GM21526 (cell line): ENCODE results near the gene SPATS2L.

Experiments used
- ATAC-seq: cut with Tn5 transposase; IDR thresholded peaks from one replicate; pipeline ENCODE4 v1.9.1; 2021; ENCODE audit warnings: moderate library complexity; ENCODE audit not compliant: unreplicated experiment, low FRiP score

The SPATS2L gene

DNA sequence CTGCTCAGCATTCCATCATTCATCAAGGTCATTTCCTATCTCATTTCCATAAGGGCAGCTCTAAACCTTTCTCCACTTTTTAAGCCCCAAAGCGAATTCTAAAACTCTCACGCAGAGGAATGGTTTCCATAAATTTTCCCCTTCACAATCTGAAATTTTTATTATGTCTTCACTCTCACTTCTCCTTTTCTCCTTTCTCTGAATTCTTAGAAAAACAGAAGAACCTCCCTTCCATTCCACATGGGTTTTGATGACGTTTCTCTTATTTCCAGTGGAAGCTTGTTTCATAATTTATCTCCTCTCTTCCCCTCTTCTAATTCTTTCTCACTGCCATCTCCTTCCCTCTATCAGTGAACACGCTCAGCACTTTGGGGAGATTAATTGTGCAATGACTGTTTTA lies 97.3 kb downstream of the SPATS2L start:
- no peak for ATAC-seq

DNA sequence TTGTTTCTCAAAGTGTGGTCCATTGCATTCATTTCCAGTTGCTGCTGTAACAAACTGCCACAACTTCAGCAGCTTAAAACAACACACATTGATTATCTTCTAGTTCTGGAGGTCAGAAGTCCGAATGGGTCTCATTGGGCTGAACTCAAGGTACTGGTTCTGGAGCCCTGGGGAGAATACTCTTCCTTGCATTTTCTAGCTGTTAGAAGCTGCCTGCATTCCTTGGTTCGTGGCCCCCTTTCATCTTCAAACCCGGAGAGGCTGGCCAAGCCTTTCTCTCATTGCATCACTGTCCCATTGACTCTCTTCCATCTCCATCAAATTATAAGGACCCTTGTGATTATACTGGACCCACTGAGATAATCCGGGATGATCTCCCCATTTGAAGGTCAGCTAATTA lies 98.1 kb downstream of the SPATS2L start:
- ATAC-seq, result no peak

DNA sequence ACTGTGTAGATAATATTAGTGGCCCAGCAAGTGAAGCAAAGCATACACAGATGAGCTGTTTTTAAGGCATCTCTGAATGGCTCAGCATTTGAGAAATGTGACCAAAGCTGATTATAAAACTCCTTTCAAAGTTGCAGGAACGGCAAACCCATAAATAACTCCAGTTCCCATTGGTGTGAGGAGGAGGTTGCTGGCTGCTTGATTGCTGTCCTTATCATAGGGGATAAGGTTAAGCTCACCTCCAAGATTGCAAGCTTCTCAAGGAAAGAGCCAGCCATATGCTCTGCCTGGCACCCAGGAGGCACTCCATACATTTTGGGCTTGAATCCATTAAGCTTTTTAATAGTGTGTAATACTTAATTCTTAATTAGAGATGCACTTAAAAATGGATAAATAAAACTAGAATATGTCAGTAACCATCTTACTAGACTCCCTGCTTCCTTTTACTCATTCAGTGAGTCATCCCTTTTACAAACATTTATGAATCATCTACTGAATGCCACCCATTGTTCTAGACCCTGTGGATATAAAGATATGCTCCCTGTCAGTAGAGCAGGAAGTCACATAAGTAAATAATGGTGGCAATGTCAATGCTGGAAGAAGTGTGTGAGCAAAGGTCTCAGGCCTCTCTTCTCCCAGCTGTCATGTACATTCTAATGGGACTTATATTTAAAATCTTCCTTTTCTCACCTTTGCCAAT lies 99.3 kb downstream of the SPATS2L start:
- no peak for ATAC-seq

DNA sequence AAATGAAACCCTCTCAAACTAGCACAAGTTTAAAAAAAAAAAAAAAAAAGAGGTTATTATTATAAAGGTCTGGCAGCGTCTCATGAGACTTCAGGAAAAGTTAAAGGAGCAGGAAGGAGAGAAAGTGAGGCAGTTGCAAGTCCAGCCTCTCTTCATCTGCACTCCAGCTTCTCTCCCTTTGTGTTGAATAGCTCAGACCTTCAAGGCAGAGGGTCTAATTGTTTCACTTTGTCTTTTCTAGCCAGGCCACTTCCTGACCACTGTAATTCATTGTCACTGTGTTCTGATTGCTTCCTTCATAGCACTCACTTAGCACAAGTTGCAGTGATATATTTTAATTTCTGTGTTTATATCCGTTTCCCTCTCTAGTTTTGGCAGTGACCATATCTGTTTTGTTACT lies 99.9 kb downstream of the SPATS2L start:
- no peak for ATAC-seq

DNA sequence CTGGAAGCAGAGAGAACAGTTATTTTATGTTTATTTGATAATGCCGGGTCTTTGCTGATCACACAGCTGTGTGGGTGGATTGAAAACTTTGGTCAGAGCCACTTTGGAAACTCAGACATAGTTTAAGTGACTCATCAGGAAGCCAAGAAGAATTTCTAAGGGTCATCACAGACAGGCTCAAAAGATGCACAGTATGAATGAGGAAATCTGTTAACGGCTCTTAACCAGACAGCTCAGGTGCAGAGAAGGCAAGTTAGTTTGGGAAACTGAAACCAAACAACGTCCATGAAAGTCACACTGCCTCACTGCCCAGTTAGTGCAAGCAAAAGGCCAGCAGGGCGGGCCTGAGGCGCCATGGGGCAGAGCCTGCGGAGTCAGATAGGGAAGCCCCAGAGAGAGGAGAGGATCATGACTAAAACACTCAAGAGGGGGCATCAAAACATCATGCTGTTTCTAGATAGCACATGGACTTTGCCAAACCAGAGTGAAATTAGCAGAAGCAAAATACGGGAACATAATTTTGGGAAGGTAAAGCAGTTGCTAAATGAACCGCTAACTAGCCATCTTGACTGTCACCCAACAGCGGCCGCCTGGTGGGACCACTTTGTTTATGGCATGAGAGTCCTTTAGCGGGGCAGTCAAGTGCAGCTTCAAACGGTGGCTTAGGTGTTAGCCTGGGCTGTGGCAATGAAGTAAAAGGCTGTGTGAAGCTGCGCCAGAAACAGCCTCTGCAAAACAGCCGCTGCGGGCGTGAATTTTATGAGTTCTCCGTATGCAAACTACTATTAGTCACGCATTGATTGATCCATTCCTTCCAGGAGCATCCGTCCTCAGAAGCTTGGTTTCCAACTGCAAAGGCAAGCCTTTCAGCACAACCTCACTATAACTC lies 102.2 kb downstream of the SPATS2L start:
- ATAC-seq, result no peak

DNA sequence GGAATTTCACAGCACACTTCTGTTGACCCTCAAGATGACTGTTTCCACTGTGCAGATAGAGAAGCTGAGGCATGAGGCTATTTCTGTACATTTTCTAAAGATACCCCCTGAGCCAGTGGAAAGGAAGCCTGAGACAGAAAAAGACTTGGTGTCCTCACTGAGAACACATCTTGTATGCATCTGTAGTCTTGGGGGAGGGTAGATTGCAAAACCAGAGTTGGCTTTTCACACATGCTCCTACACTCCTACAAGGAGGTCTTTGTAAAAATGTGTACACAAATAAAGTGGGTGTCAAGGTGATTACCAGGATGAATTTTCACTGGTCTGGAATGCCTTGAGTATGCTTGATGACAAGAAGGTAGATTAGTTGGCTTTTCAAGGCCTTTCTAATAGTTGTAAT lies 105.3 kb downstream of the SPATS2L start:
- no peak for ATAC-seq

DNA sequence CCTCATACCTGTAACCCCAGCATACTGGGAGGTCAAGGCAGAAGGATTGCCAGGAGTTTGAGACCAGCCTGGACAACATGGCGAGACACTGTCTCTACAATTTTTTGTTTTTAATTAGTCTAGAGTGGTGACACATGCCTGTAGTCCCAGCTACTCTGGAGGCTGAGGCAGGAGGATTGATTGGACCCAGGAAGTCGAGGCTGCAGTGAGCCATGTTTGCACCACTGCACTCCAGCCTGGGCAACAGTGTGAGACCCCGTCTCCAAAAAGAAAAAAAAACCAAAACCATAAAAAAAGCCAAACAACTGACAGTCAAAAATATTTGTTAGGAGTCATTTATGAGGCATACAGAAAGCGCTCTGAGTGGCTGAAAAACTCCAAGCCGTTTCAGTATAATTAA lies 107.9 kb downstream of the SPATS2L start:
- no peak for ATAC-seq

DNA sequence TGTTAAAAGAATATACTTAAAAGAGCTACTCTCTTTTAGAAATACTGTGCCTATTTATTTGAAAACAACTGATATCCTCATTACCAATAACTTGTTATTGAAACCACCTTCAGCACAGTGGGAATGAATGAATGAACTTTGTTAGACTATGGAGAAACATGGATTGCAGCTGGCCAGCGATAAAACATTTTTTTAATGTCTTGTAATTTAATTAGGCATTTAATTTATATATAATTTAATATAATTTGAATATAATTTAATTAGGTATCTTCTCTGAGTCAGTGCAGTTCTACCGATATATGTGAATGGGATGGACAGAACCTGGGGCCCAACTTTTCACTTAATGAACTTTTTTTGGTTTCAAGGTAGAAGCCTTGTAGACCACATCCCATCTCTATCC lies 109.0 kb downstream of the SPATS2L start:
- ATAC-seq, result no peak

DNA sequence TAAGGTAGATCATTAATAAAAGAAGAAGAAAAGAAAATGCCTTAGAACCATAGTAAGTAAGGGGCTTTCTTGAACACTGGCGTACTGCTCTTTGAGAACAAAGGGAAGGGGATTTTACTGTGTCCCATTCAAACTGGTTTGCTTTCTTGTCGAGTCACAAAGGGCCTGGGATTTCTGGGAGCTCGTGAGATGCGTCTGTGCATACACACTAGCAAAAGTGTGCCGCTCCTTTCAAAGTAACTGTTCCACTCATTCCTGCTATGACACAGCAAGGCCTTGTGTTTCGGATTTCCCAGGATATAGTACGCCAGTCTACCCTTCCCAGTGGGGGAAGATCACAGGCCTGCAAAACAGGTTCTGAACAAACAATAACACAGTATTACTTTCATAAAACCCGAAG lies 110.4 kb downstream of the SPATS2L start:
- ATAC-seq, result no peak

DNA sequence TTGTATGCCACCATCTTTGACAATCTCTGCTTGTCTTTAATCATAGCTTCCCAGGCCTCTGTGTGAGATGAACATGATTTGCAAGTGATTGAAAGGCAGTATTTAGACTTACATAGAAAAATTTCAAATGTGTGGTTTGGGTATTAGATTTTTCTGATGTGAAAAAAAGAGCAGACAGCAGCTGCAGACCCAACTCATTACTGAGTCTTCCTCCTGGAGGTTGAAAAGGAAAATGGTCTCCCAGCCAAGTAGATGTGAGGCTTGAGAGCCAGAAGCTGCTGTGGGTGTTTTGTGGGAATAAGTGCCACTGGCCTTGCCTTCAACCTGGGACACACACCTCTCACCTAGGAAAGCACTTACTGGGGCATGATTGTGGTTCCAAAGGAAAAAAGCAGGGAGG lies 110.9 kb downstream of the SPATS2L start:
- ATAC-seq, result no peak

DNA sequence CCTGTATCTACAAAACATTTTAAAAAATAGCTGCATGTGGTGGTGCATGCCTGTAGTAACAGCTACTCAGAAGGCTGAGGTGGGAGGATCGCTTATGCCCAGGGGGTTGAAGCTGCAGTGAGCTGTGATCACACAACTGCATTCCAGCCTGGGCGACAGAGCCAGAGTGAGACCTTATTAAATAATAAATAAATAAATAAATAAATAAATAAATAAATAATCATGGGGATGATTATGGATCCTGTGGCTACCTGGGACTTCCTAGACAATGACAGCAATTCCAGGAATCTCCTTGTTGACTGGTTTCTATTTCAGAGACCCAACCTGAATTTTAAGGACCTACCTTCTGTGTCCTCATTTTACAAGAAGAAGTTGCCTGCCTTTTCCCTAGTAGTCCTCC lies 111.9 kb downstream of the SPATS2L start:
- ATAC-seq, result no peak

DNA sequence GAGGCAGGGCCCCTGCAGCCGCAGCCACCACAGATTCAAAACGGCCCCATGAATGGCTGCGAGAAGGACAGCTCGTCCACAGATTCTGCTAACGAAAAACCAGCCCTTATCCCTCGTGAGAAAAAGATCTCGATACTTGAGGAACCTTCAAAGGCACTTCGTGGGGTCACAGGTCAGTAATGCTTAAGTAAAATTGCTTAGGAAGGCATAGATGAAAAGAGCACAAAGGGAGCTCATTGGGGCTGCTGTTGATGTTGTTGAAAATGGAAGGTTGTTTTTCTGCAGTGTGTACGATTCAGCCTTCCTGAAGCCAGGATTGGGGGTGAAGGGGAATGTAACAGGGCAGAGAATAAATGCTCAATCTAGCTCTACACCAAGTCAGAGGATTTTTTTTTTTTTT lies 112.8 kb downstream of the SPATS2L start:
- no peak for ATAC-seq

DNA sequence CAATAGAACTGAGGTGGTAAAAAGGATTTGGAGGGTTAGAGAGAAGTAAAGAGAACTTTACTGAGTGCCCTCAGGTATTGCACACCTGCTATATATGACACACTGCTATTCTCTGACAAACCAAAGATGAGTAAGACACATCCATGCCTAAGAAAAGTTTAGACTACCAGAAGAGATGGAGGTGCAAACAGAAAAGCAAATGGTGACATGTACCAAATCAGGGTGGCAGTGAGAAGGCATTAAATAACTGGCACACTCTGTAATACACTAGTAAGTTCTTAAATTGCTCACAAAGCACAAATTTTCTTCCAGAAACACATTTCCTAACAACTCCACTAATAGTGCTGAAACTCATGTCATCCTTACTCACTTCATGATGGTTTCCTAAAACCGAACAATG lies 114.8 kb downstream of the SPATS2L start:
- ATAC-seq, result no peak

DNA sequence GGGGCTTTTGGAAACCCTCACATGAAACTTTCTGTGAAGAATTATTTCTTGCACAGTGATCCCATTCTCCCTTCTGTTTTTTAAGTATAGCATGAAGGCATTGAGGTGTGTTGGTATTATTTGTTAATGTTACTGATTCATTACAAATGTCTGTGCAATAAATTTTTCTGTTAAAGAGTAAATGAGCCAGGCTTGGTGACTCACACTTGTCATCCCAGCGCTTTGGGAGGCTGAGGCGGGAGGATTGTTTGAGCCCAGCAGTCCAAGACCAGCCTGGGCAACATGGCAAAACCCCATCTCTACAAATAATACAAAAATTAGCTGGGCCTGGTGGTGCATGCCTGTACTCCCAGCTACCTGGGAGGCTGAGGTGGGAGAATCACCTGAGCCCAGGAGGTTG lies 115.6 kb downstream of the SPATS2L start:
- no peak for ATAC-seq

DNA sequence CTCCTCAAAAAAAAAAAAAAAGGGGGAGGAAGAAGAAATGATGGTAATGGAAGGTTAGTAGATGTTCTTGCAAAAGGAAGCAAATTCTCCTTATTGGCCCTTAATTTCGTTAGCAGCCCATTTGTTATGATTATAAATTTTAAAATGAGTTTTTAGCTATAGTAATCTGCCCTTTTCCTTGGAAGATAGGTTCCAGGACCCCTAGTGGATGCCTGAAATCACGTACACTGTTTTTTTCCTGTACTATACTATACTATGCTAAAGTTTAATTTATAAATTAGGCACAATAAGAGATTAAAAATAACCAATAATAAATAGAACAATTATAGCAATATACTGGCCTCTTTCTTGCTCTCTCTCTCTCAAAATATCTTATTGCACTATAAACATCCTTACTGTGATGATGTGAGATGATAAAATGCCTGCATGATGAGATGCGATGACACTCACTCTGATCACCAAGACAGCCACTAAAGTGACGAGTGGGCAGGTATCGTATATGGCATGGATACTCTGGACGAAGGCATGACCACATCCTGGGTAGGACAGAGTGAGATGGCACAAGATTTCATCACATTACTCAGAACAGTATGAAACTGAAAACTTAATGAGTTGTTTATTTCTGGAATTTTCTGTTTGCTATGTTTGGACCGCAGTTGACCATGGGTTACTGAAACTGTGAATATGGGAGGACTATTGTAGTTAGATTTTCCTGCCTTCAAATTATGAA lies 116.2 kb downstream of the SPATS2L start:
- no peak for ATAC-seq

DNA sequence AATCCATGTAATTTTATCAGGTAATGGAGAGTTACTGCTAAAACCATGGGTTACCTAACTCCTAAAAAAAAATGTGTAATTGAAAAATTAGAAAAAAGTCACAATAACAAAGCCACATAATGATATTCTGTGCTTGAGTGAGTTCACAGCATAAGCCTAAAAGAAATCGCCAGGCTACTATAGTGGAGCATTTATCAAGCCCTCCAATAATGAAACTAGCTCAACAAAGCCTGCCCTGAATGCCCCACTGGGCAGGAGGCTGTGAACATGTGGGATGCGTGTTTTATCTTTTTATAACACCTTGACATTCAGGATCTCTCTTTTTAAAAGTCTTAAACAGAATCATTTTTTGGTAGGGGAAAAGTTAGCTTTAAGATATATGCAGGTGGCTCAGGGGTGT lies 117.0 kb downstream of the SPATS2L start:
- no peak for ATAC-seq

DNA sequence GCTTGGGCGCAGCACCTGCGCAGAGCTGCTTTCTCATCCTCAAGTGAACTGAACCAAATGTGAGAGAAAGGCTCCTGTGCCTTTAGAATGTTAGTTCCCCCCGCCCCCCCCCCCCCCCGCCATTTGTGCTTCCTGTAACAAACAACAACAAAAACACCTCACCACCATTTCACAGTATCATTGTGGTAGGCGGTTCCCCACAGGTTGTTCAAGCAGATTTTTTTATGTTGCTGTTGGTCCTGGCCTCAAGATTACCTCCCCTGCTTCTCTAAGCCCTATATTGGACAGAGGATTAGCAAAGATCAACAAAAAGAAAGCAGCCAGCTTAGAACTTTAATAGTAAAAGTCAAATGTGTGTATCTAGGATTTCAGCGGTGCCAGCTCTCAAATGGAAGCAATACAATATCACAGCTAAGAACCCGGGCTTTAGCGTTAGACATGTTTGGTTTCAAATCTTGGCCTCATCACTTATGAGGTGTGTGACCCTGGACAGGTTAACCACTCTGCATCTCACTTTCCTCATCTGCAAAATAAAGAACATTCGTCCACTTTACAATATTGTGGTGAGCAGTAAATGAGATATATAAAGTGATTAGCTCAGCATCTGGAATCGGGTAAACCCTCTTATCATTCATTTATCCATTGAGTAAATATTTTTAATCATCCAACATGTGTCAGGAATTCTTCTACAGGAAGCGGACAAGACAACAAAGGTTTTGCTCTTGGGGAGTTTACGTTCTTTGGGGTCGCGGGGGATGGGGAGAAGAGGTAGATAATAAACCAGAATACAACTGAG lies 118.7 kb downstream of the SPATS2L start:
- ATAC-seq, result no peak

DNA sequence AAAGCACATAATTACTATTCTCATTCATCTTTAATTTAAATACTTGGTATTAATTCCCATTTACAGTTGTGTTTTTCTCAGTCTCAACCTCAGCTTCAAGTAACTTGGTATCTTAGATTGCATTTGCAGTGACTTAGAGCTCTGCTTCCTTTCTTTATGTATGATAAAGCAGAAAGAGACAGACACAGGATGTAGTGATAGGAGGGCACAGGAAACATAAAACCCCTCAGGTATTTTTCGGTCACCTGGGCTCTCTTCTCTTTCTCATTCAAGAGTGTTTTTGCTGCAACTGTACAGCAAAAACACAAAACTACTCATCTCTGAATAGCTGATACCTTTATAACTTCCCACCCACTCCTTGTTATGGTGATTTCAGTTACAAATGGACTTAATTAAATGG lies 120.3 kb downstream of the SPATS2L start:
- no peak for ATAC-seq

DNA sequence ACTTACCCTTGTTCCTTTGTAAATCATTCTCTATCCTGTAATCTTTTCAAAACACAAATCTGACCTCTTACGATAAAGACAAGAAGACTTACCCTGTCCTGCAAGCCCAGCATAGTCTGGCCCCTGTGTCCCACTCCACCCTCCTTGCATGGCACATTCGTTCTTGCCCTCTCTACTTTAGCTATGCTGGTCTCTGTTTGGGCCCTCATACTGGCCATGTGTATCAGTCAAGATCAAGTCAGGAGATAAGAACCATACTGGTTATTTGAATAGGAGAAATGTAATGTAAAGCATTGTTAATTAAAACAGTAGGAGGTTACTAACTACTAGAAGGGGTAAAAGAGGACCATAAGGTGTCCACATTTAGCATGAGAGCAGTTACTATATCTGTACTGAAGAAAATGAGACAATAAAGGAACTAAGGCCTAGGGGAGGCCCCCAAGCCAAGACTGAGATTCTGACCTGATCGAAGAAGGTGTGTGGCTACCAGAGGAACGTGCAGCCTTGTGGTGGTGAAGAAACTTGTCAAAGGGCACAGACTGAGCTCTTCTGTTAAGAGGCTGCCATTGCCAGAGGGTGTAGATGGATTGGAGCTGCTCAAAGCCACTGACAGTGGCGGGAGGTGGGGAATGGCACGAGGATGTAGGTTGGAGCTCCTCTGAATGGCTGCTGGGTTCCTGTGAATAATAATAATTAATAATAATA lies 122.6 kb downstream of the SPATS2L start:
- peak; percentile 69 for ATAC-seq

DNA sequence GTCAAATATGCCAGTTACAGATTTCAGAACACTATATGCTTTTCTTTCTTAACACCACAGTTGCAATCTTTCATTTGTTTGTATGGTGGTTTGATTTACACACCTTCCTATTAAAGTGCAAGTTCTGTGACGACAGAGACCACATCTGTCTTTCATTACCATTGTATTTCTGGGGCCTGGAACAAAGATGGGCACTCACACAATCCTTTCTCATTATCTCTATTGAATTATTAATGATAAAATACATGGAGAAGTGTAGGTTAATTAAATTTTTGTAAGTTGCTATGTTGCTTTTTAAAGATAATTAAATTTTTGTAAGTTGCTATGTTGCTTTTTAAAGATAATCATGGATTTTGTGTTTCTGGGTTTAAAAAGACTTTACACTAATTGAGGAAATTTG lies 123.5 kb downstream of the SPATS2L start:
- ATAC-seq, result no peak
